HAP-1 (cell line): ENCODE results near the gene ITPKA.

ENCODE experiments used
- DNase-seq, 2 experiments: peaks; one replicate each; pipeline ENCODE4 v3.0.0-alpha.2; 2016 to 2020; ENCODE audit warnings: low spot score in 2 of 2
- H3K27me3 ChIP-seq: fragments of 250-450 bp; sonication (Bioruptor Pico); 2 replicates; pipeline ENCODE4 v1.5.1; 2020; ENCODE audit warnings: low read depth, mild to moderate bottlenecking, moderate library complexity
- H3K36me3 ChIP-seq: fragments of 250-450 bp; sonication (Bioruptor Pico); replicated peaks from 2 replicates; pipeline ENCODE4 v1.5.1; 2020; ENCODE audit warnings: mild to moderate bottlenecking
- H3K4me1 ChIP-seq: fragments of 250-450 bp; sonication (Bioruptor Pico); 2 replicates; pipeline ENCODE4 v1.5.1; 2020; ENCODE audit warnings: mild to moderate bottlenecking
- H3K4me3 ChIP-seq: fragments of 250-450 bp; sonication (Bioruptor Pico); 2 replicates; pipeline ENCODE4 v1.5.1; 2020; ENCODE audit warnings: mild to moderate bottlenecking, moderate library complexity
- H3K9me3 ChIP-seq: fragments of 250-450 bp; sonication (Bioruptor Pico); 2 replicates; pipeline ENCODE4 v1.5.1; 2020; ENCODE audit warnings: mild to moderate bottlenecking, moderate library complexity
- in situ Hi-C: fragments of 300-500 bp; cut with MboI; formaldehyde crosslinking; loops from 3 replicates; pipeline ENCODE4 v1.14.3; 2020; ENCODE audit warnings: low sequenced_read_pairs, inconsistent platforms, mixed read lengths

The ITPKA gene

DNA sequence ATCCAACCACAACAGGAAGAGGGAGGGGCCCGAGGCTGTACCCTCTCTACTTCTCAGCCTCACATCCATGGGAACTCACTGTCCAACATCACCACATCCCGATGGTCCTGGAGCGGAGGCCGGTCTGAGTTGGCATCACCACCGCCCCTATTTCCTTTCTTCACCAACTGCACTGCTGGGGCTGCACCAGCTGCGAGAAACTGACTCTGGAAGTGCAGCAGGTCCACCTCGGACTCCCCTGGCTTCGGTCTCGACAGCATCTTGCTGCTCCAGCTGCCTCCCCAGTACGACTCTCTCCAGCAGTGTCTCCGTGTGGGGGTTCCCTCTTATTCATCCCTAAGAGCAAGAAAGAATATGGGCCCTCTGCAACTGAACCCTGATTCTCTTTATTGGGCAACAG is 43.2 kb downstream of the ITPKA start:
- Histone ChIP-seq H3K4me3 (no peak overlapping the region), H3K4me1 (peaks cover 7% of the 10 kb centered on the region; the same call in 1 of the 2 replicates), H3K27me3 (no peaks in the 10 kb centered on the region), H3K36me3 (peaks cover 41% of the 10 kb centered on the region), H3K9me3 (no peaks in the 10 kb centered on the region)
- DNase-seq = no peak
- in situ Hi-C loops = no loop called here

DNA sequence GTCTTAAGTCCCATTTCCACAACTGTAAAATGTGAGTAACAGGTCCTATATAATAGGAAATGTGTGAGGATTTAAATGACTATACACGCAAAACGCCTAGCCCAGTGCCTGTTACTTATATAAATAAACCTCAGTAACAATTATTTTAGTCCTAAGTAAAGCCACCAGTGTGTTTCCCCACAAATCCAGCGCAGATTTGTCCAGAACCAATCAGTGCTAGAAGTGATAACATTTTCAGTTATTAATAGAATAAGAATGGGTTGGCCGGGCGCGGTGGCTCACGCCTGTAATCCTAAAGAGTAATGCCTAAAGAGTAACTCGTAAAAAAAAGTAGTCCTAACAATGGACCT is 49.8 kb downstream of the ITPKA start:
- Histone ChIP-seq H3K9me3 (no peaks in the 10 kb centered on the region), H3K4me3 (peak overlapping the region; percentile 88), H3K36me3 (no peaks in the 10 kb centered on the region), H3K27me3 (no peaks in the 10 kb centered on the region), H3K4me1 (peaks cover 15% of the 10 kb centered on the region; the same call in 1 of the 2 replicates)
- peak in 1 of 2 experiments; percentile 13 for DNase-seq
- in situ Hi-C loops = no loop called here

DNA sequence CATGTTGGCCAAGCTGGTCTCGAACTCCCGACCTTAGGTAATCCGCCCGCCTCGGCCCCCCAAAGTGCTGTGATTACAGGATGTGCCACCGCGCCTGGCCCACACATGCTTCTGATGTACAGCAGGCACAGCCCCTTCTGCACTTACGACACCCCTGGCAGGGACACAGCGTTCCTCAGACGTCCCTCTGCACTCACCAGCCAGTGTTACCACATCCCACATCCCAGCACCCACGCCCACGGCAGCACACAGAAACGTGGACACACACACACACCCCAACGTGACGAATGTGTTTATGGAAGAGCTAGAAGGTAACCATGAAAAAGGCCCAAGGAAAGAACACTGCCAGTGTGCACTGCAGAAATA is 51.0 kb downstream of the ITPKA start:
- DNase-seq = no peak
- in situ Hi-C loops = no loop called here
- Histone ChIP-seq H3K36me3 (no peaks in the 10 kb centered on the region), H3K27me3 (no peaks in the 10 kb centered on the region), H3K4me3 (peak overlapping the region; percentile 88), H3K4me1 (peaks cover 15% of the 10 kb centered on the region; the same call in 1 of the 2 replicates), H3K9me3 (no peaks in the 10 kb centered on the region)

DNA sequence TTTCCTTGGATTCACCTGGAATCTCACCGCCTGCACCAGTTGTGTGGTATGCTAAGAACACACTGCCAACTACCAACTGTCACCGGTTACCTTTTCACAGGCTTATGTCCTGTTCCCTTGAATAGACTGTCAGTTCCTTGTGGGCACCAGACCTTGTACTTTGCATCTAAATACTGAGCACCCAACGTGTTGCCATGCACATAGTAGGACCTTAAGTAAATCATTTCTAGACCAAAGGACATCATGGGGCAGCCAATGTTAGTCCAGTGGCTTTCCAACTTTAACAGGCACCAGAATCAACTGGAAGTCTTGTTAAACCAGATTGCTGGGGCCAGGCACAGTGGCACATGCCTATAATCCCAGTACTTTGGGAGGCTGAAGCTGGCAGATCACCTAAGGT is 51.5 kb downstream of the ITPKA start:
- no peak for DNase-seq
- in situ Hi-C loops = no loop called here
- Histone ChIP-seq H3K4me3 (no peak overlapping the region), H3K9me3 (no peaks in the 10 kb centered on the region), H3K4me1 (peaks cover 15% of the 10 kb centered on the region; the same call in 1 of the 2 replicates), H3K36me3 (no peaks in the 10 kb centered on the region), H3K27me3 (no peaks in the 10 kb centered on the region)

DNA sequence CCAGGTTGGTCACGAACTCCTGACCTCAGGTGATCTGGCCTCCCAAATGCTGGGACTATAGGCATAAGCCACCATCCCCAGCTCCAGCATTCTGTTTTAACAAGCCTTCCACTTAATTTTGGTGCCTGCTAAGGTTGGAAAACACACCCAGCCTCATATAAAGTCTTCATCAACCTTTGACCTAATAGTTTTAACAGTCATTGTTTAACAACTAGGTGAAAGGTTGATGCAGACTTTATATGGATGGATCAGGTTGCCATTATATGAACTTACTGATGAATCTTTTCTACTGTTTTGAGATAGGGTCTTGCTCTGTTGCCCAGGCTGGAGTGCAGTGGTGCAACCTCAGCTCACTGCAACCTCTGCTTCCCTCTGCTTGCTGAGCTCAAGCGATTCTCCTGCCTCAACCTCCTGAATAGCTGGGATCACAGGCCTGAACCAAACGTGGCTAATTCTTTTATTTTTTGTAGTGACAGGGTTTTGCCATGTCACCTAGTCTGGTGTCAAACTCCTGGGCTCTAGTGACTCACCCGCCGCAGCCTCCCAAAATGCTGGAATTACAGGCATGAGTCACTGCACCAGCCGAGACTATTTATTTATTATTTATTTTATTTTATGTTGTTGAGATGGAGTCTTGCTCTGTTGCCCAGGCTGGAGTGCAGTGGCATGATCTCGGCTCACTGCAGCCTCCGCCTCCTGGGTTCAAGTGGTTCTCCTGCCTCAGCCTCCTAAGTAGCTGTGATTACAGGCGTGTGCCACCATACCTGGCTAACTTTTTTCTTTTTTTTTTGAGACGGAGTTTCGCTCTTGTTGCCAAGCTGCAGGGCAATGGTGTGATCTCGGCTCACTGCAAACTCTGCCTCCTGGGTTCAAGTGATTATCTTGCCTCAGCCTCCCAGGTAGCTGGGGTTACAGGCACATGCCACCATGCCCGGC is 53.4 kb downstream of the ITPKA start:
- no peak overlapping the region for H3K4me3 ChIP-seq

DNA sequence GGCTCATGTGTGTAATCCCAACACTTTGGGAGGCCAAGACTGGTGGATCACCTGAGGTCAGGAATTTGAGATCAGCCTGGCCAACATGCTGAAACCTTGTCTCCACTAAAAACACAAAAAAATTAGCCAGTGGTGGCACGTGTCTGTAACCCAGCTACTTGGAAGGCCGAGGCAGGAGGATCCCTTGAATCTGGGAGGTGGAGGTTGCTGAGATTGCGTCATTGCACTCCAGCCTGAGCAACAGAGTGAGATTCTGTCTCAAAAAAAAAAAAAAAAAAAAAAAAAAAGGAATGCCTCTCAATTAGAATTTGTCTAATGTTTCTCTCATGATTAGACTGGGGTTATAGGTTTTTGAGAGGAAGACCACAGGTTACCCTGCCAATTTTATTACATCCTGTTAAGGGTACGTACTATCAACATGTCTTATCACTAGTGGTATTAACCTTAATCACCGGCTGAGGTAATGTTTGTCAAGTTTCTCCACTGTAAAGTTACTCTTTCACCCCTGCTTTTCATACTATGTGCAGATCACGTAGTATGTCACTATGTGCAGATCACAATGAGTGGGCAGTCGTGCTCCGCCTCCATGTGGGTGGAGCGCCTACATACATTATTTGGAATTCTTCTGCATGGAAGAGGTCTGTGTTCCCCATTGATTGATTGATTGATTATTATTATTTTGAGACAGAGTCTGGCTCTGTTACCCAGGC is 56.5 kb downstream of the ITPKA start:
- in situ Hi-C loops = no loop called here
- Histone ChIP-seq H3K9me3 (no peaks in the 10 kb centered on the region), H3K27me3 (no peaks in the 10 kb centered on the region), H3K4me3 (no peak overlapping the region), H3K36me3 (no peaks in the 10 kb centered on the region), H3K4me1 (no peaks in the 10 kb centered on the region)
- no peak for DNase-seq

More for the DNA sequence above, 53.4 kb downstream of the ITPKA start:
- H3K9me3 ChIP-seq = no peaks in the 10 kb centered on the region
- no peak for DNase-seq
- H3K36me3 ChIP-seq = no peaks in the 10 kb centered on the region
- in situ Hi-C loops = no loop called here
- H3K4me1 ChIP-seq = peaks cover 8% of the 10 kb centered on the region; the same call in 1 of the 2 replicates
- H3K27me3 ChIP-seq = no peaks in the 10 kb centered on the region
